Ovary (tissue), 3 donors: ENCODE data around the gene DHRS7C.

ENCODE experiments used
- EP300 ChIP-seq: sonication (generic); formaldehyde crosslinking; IDR thresholded peaks from one replicate; pipeline ENCODE4 v1.6.1; 2017; ENCODE audit warnings: antibody characterized with exemption
- POLR2A ChIP-seq: fragments of 450-650 bp; IDR thresholded peaks from one replicate; pipeline ENCODE4 v1.6.1; 2017; ENCODE audit warnings: antibody characterized with exemption, mild to moderate bottlenecking, moderate library complexity
- TF ChIP-seq, protein P1 (sequence below), 3 donors: fragments of 450-650 bp in 2 of 3; fragments of 200-600 bp in 1 of 3; IDR thresholded peaks; one replicate each; pipeline versions ENCODE4 v1.5.1 to v1.8.0; 2016 to 2022; ENCODE audit warnings: antibody characterized with exemption in 3 of 3, mild to moderate bottlenecking in 1 of 3
- donor health status: DM: no; HTN: no; CAD: no.

DNA sequence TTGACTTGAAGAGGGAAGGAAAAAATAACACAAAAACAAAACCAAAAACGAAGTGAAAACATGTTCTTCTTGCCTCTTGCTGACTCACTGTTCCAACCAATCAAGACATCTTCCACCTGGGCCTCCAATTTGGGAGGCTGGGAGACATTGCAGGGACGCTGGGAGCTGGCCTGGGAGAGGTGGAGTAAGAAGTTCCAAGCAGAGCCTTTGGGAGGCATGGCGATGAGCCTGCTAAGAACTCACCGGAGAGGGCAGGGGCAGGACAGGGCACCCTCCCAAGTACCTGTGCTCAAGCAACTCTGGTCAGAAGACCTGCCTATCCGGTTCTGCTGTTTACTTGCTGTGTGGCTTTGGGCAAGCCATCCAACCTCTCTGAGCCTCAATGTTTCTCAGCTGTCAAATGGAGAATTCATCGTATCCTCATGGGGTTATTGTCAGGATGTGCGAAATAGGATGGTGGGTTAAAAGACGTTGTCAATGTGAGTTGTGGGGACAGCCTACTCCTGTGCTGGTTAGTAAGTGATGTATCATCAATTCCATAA is 33.5 kb upstream of the DHRS7C start:
- TF ChIP-seq, protein P1, sequence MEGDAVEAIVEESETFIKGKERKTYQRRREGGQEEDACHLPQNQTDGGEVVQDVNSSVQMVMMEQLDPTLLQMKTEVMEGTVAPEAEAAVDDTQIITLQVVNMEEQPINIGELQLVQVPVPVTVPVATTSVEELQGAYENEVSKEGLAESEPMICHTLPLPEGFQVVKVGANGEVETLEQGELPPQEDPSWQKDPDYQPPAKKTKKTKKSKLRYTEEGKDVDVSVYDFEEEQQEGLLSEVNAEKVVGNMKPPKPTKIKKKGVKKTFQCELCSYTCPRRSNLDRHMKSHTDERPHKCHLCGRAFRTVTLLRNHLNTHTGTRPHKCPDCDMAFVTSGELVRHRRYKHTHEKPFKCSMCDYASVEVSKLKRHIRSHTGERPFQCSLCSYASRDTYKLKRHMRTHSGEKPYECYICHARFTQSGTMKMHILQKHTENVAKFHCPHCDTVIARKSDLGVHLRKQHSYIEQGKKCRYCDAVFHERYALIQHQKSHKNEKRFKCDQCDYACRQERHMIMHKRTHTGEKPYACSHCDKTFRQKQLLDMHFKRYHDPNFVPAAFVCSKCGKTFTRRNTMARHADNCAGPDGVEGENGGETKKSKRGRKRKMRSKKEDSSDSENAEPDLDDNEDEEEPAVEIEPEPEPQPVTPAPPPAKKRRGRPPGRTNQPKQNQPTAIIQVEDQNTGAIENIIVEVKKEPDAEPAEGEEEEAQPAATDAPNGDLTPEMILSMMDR (IDR thresholded peaks at IDR 0.05), result no peak
- TF ChIP-seq POLR2A (no peak), EP300 (no peak)
